Measurements from ENCODE around the gene C1orf198. TPM values are rescaled to one million over a fixed set of nuclear protein-coding genes. Genes with fewer than 3 reads are reported as not detected.

C1orf198 gene
- total RNA-seq, 1 donor from 2014 or later = 22.2 TPM

GRCh38 chr1:230804396-230804795 is 63.9 kb downstream of the C1orf198 start:
- H3K4me1 Mint-ChIP-seq (ENCODE audit: unreplicated experiment) = no peaks in the 10 kb centered on the region
- no peak for DNase-seq (ENCODE audit: low spot score)
- H3K27me3 Mint-ChIP-seq (ENCODE audit: unreplicated experiment) = no peaks in the 10 kb centered on the region
- H3K4me3 Mint-ChIP-seq (ENCODE audit: unreplicated experiment) = no peak overlapping the region
- H3K27ac Mint-ChIP-seq (ENCODE audit: unreplicated experiment) = no peak overlapping the region
- no peaks in the 10 kb centered on the region for H3K9me3 Mint-ChIP-seq (ENCODE audit: unreplicated experiment)
- TF ChIP-seq CTCF (IDR thresholded peaks at IDR 0.05; ENCODE audit: unreplicated experiment) = no peak
- no peaks in the 10 kb centered on the region for H3K36me3 Mint-ChIP-seq (ENCODE audit: low read depth, unreplicated experiment)

DNA sequence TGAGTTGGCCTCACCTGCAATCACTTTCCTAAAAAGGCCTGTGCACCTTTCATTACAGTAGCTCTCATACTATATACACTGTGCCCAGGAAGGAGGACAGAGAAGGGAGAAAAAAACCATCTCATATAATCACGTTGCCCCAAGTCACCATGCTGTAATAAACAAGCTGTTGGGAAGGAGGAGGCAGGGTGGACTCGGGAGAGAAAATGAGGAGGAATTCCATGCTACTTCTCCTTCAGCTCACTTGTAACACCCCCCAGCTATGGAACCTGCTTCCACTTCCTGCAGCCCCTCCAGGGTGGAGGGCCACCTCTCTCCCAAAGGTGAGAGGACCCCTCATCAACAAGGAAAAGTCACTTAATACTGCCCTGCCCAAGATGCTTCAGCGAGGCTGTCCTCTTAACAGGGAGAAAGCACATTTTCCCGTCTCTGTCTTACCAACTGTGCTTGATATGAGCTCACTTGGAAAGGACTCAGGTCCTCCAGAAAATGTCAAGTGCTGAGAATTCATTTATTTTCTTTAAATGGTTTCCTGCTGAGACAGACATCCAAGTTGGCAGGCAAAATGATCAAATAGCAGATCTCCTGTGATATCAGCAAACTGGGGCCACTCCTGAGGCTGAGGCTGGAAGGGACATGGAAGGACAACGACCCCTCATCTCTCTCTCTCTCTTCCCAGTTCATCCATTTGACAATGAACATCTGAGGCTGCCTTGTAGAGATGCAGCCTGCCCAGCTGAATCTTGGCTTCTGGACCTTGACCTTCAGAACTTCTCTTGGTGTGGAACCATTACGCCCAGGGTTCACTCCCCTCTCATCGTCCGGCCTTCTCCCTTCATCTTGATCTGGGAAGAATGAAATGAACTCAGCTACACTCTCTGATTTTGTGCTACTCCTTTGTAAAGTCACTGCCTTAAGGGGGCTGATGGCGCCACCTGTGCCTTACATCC is 67.2 kb downstream of the C1orf198 start:
- Mint-ChIP-seq H3K27me3 (ENCODE audit: unreplicated experiment) (no peaks in the 10 kb centered on the region), H3K4me3 (ENCODE audit: unreplicated experiment) (no peak overlapping the region), H3K4me1 (ENCODE audit: unreplicated experiment) (no peaks in the 10 kb centered on the region), H3K36me3 (ENCODE audit: low read depth, unreplicated experiment) (no peaks in the 10 kb centered on the region), H3K9me3 (ENCODE audit: unreplicated experiment) (no peaks in the 10 kb centered on the region), H3K27ac (ENCODE audit: unreplicated experiment) (no peak overlapping the region)
- TF ChIP-seq CTCF (IDR thresholded peaks at IDR 0.05; ENCODE audit: unreplicated experiment) = no peak
- DNase-seq (ENCODE audit: low spot score) = no peak

DNA sequence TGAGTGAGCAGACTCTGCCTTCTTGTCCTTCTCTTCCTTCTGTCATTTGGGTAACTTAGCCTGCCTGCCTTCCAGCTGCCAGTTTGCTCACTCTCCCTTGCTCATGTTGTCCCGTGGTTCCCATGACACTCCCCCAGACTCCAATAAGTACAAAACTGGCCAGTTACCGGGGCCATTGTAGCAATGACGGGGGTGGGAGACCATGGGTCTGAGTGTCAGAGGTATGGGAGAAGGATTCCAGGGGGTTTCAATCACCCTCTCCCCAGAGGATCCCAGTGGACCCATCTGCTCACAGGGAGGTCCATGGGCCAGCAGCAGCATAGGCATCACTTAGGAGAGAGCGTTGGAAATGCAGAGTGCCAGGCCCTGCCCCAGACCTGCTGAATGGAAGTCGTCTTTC is 69.8 kb downstream of the C1orf198 start:
- Mint-ChIP-seq H3K27me3 (ENCODE audit: unreplicated experiment) (peaks cover 2% of the 10 kb centered on the region), H3K27ac (ENCODE audit: unreplicated experiment) (no peak overlapping the region), H3K9me3 (ENCODE audit: unreplicated experiment) (no peaks in the 10 kb centered on the region), H3K4me1 (ENCODE audit: unreplicated experiment) (no peaks in the 10 kb centered on the region), H3K4me3 (ENCODE audit: unreplicated experiment) (no peak overlapping the region), H3K36me3 (ENCODE audit: low read depth, unreplicated experiment) (no peaks in the 10 kb centered on the region)
- no peak for DNase-seq (ENCODE audit: low spot score)
- no peak for TF ChIP-seq CTCF (IDR thresholded peaks at IDR 0.05; ENCODE audit: unreplicated experiment)

- Mint-ChIP-seq H3K4me3 (ENCODE audit: unreplicated experiment) (no peak overlapping the region), H3K4me1 (ENCODE audit: unreplicated experiment) (no peaks in the 10 kb centered on the region), H3K9me3 (ENCODE audit: unreplicated experiment) (no peaks in the 10 kb centered on the region), H3K27me3 (ENCODE audit: unreplicated experiment) (peaks cover 2% of the 10 kb centered on the region), H3K27ac (ENCODE audit: unreplicated experiment) (no peak overlapping the region), H3K36me3 (ENCODE audit: low read depth, unreplicated experiment) (no peaks in the 10 kb centered on the region)
- peak; percentile 61 for DNase-seq (ENCODE audit: low spot score)
- TF ChIP-seq CTCF (IDR thresholded peaks at IDR 0.05; ENCODE audit: unreplicated experiment) = no peak
Observed at GRCh38 chr1:230797942-230798365, 70.4 kb downstream of the C1orf198 start.

DNA sequence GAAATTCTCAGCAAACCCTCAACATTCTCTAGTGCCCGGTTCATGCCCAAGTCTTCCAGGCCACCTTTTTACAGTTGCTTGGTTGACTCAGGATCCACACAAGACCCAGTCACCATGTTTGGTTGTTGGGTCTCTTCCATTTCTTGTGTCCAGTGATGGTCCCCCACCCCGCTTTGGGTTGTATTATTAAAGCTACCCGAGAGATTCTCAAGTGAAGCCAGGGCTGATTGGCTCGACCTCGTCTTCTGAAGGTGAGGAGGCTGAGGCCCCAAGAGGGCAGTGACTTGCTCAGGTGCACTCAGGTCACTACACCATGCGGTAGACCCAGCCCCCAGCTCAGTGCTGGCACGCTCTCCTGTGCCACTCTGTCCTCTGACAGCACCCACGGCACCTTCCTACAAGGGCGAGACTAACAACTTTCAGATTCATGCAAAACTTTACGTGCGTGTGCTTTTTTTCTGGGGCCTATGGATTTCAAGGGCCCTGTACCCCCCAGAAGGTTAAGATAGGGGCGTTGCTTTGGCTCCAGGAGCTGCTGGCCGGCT is 70.9 kb downstream of the C1orf198 start:
- H3K27ac Mint-ChIP-seq (ENCODE audit: unreplicated experiment) = no peak overlapping the region
- no peak overlapping the region for H3K4me3 Mint-ChIP-seq (ENCODE audit: unreplicated experiment)
- no peaks in the 10 kb centered on the region for H3K36me3 Mint-ChIP-seq (ENCODE audit: low read depth, unreplicated experiment)
- no peak for DNase-seq (ENCODE audit: low spot score)
- no peak for TF ChIP-seq CTCF (IDR thresholded peaks at IDR 0.05; ENCODE audit: unreplicated experiment)
- H3K4me1 Mint-ChIP-seq (ENCODE audit: unreplicated experiment) = no peaks in the 10 kb centered on the region
- no peaks in the 10 kb centered on the region for H3K9me3 Mint-ChIP-seq (ENCODE audit: unreplicated experiment)
- peaks cover 2% of the 10 kb centered on the region for H3K27me3 Mint-ChIP-seq (ENCODE audit: unreplicated experiment)
